GM18867 (cell line): ENCODE data around the gene WNT3A.

Experiments
- ATAC-seq: cut with Tn5 transposase; IDR thresholded peaks from one replicate; pipeline ENCODE4 v1.9.1; 2021; ENCODE audit warnings: mild to moderate bottlenecking, moderate library complexity; ENCODE audit not compliant: unreplicated experiment

WNT3A gene

GRCh38 chr1:228065543-228066347, 58.9 kb downstream of the WNT3A start:
- ATAC-seq: no peak

- ATAC-seq: no peak
Measured at GRCh38 chr1:228066416-228066815, 59.6 kb downstream of the WNT3A start.

GRCh38 chr1:228066891-228067654, 60.3 kb downstream of the WNT3A start:
- ATAC-seq: no peak

GRCh38 chr1:228068359-228068758, 61.6 kb downstream of the WNT3A start:
- no peak for ATAC-seq

GRCh38 chr1:228070173-228070572, 63.4 kb downstream of the WNT3A start:
- no peak for ATAC-seq

- no peak for ATAC-seq
Measured at GRCh38 chr1:228070851-228071250, 64.1 kb downstream of the WNT3A start.

GRCh38 chr1:228071839-228072657, 65.2 kb downstream of the WNT3A start:
- no peak for ATAC-seq

GRCh38 chr1:228072658-228073043, 65.9 kb downstream of the WNT3A start:
- ATAC-seq: no peak

- no peak for ATAC-seq
Measured at GRCh38 chr1:228073061-228073856, 66.5 kb downstream of the WNT3A start.

- ATAC-seq: no peak
Measured at GRCh38 chr1:228073857-228074545, 67.2 kb downstream of the WNT3A start.

GRCh38 chr1:228074954-228075730, 68.3 kb downstream of the WNT3A start:
- no peak for ATAC-seq

GRCh38 chr1:228075801-228076271, 69.0 kb downstream of the WNT3A start:
- no peak for ATAC-seq

- no peak for ATAC-seq
Measured at GRCh38 chr1:228076796-228077430, 70.1 kb downstream of the WNT3A start.

GRCh38 chr1:228077565-228078330, 71.0 kb downstream of the WNT3A start:
- no peak for ATAC-seq

GRCh38 chr1:228079013-228079412, 72.2 kb downstream of the WNT3A start:
- ATAC-seq: no peak

GRCh38 chr1:228079601-228080263, 72.9 kb downstream of the WNT3A start:
- ATAC-seq: no peak

- no peak for ATAC-seq
Measured at GRCh38 chr1:228081144-228081543, 74.3 kb downstream of the WNT3A start.
